GM18873 (cell line): ENCODE measurements around the gene FBXO31.
"Not testable (repeated sequence)": the region's sequence is repeated elsewhere in the genome, so short reads cannot be mapped to it uniquely, and the experiment has no call there.

Experiments used
- ATAC-seq: cut with Tn5 transposase; IDR thresholded peaks from one replicate; pipeline ENCODE4 v1.9.1; 2021; ENCODE audit warnings: mild to moderate bottlenecking, moderate library complexity, moderate number of reproducible peaks; ENCODE audit not compliant: unreplicated experiment, low FRiP score

The FBXO31 gene

GRCh38 chr16:87366288-87366687 lies 17.3 kb downstream of the FBXO31 start:
- ATAC-seq = no peak

- no peak for ATAC-seq
Measured at GRCh38 chr16:87365021-87365713, 18.4 kb downstream of the FBXO31 start.

DNA sequence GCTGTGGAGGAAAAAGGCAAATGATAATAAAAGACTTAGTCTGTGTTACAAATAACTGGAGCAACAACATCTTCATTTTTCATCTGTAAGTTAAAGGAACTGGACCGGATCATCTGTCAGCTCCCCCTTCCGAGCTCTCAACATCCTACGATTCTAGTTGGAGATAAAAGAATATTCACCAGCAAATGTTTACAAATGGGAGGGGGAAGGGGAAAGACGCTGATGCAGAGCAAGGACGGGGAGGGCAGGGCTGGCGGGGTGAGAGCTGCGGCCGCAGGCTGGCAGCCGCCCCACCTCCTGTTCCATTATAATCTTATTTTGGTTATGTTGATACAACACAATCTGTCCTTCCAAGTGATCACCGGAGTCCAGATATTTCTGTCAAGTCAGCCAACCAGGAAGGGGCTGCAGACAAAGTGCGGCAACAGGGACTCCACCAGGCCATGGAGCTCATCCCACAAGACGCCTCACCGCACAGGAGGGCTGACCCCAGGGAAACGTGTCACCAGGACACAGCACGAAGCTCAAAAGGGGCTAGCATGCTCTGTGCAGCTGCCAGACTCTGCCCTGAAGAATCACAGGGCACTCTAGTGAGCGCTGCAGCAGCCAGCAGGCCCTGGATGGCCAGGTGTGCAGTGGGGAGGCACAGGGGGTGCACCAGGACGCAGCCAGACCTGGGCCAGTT lies 19.7 kb downstream of the FBXO31 start:
- no peak for ATAC-seq

DNA sequence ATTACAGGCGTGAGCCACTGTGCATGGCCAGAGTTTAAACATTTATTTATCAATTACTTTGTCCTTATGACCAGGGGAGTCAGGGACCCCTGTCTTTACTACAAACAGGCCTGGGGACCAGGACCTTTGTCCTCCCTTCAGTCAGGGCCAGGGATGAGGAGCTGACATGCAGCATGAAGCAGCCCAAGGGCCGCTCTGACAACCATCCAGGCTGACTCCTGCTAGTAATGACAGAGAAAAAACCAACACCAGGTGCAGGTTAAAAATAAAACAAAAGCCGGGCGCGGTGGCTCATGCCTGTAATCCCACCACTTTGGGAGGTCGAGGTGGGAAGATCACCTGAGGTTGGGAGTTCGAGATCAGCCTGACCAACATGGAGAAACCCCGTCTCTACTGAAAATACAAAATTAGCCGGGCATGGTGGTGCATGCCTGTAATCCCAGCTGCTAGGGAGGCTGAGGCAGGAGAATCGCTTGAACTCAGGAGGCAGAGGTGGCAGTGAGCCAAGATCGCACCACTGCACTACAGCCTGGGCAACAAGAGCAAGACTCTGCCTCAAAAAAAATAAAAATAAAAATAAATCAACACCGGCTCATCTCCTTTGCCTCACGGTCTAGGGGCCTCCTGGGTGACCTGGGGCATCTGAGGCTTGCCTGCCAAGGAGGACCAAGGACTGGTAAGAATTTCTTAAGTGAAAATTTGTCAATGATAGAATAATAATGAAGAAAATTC lies 20.6 kb downstream of the FBXO31 start:
- ATAC-seq = not testable (repeated sequence)

DNA sequence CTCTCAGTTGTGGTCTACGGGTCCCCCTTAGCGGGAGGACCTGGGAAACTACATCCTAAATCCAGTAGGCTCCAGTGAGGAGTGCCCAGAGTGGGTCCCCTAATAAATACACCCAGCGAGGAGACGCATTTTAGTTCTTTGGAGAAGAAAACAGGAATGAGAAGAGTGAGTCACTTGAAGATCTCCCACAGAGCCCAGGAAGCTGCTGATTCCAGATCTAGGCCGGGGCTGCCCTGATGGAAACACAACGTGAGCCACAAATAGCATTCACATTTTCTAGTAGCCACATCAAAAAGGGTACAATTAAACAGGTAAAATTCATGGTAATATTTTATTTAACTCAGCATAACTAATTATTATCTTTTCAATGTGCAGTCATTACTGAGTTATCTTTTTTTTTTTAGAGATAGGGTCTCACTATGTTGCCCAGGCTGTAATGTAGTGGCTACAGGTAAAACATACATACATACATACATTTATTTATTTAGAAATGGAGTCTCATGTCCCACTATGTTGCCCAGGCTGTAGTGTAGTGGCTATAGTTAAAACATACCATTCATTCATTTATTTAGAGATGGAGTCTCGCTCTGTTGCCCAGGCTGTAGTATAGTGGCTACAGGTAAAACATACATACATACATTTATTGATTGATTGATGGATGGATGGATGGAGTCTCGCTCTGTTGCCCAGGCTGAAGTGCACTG lies 21.5 kb downstream of the FBXO31 start:
- no peak for ATAC-seq

DNA sequence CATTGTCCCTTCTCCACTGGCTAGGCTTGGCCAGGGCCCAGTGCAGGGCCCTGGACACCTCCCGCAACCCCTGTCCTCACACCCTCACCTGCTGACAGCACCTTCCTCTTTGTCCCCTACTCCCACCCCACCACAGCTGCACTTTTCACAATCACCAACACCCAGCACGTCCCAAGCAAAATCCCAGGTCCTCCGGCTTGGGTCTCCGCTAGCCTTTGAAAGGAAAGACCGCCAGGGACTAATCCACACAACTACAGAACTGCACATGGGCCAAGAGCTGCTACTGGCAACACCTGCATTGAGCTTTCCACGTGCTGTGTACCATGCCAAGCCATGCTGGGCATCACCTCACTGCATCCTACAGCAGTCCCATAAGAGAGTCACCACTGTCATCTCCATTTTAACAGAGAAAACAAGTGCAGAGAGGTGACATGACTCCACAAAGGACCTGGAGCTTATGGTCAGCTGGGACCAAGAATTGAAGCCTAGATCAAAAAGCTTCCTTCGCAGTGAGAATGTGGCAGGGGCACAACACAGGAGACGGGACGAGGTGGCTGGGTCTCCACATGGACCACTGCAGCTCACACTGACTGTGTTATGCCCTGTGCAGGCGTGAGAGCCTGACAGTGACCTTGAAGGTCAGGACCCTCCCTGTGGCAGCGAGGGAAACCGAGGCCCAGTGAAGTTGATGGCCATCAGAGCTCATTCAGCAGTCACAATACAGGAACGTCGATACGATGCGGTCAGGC lies 22.5 kb downstream of the FBXO31 start:
- ATAC-seq = no peak

GRCh38 chr16:87359121-87359520 lies 24.5 kb downstream of the FBXO31 start:
- ATAC-seq = no peak

DNA sequence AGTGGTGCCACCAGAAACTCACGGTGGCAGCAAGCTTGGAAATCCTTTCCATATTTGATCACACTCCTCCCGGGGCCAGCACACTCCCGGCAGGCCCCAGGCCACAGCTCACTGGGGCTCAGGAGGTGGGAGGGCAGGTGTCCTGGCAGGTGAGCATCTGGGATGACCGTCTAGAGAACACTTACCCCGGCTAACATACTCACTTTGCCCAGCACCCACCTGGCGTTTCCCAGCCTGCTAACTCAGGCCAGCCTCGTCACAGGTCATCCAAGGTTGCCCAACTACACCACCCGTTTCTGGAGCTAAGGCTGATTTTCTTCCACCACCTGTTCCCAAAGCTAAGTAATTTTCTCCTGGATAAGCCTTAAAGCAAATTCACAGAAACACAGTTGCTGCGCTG lies 24.9 kb downstream of the FBXO31 start:
- ATAC-seq = no peak

- no peak for ATAC-seq
Measured at GRCh38 chr16:87358250-87358649, 25.3 kb downstream of the FBXO31 start.

DNA sequence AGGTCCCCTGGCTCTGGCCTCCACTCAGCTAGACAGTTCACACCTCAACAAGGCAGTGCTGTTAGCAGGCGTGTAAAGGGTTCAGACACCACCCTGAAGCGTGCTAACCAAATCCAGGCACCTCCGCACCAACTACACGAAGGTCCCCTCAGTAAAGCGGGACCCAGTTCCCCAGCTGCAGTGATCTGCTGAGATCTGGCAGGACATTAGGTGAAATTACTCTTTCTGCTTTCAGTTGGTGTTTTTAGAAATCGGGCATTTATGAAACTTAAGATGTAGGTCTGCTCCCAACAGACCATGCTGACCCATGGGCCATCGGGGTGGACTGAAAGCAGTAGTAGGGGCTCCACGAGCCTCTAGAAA lies 27.1 kb downstream of the FBXO31 start:
- ATAC-seq = no peak

- ATAC-seq = no peak
Measured at GRCh38 chr16:87353613-87354012, 30.0 kb downstream of the FBXO31 start.

GRCh38 chr16:87352818-87353217 lies 30.8 kb downstream of the FBXO31 start:
- no peak for ATAC-seq

GRCh38 chr16:87351320-87351698 lies 32.3 kb downstream of the FBXO31 start:
- ATAC-seq = no peak

- ATAC-seq = no peak
Measured at GRCh38 chr16:87350681-87351319, 32.8 kb downstream of the FBXO31 start.

GRCh38 chr16:87350031-87350430 lies 33.5 kb downstream of the FBXO31 start:
- no peak for ATAC-seq

GRCh38 chr16:87348616-87349157 lies 34.9 kb downstream of the FBXO31 start:
- no peak for ATAC-seq

GRCh38 chr16:87347932-87348615 lies 35.5 kb downstream of the FBXO31 start:
- ATAC-seq = no peak

DNA sequence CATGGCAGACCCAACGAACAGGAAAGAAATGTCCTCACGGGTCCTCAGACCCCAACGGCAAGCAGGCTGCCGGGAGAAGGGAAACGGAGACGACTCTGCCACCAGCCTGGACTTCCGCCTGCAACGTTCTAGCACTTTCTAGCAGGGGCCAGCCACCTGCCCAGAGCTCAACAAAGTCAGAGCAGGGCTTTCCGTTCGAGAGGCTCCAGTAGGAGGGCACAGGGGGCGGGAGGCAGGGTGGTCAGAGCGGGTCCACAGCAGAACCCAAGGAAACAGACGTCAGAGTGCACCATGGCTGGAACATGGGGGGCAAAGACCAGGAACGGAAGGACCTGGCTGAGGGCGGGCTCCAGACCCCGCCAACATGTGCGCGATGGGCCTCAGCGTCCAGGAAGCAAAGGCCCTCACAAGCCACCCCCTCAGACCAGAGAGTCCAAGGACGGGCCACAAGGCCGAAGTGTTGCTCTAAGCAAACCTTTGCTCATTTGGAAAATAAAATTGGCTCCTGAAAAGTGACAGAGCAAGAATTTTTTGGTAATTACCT lies 37.0 kb downstream of the FBXO31 start:
- no peak for ATAC-seq
